A673 (cell line): ENCODE measurements around the gene PRRC2B. TPM values are rescaled to one million over a fixed set of nuclear protein-coding genes. Genes with fewer than 3 reads are reported as not detected.

Experiments used
- BruUV-seq: library from RNA; stranded (reverse); fragments of 400-500 nt; replicated peaks from 2 replicates; lab custom pipeline; 2021; lab: Mats Ljungman, UMichigan
- CTCF ChIA-PET: fragments of 300-600 bp; sonication (Branson Sonifier 250); formaldehyde crosslinking; loops from one replicate; lab custom pipeline; 2022; ENCODE audit warnings: antibody characterized with exemption; lab: Charles Lee
- POLR2A ChIA-PET: fragments of 300-600 bp; sonication (Branson Sonifier 250); formaldehyde crosslinking; loops from one replicate; lab custom pipeline; 2022; ENCODE audit warnings: antibody characterized with exemption; ENCODE audit not compliant: low non-redundant PET; lab: Charles Lee
- DNase-seq: peaks from one replicate; pipeline ENCODE4 v3.0.0-alpha.2; 2015; ENCODE audit warnings: low spot score
- H3K27ac ChIP-seq: fragments of 200-600 bp; sonication (generic); 2 replicates; pipeline ENCODE4 v1.5.1; 2016; ENCODE audit warnings: mixed run types, low read depth, mild to moderate bottlenecking, mixed read lengths, antibody characterized with exemption, low read length; ENCODE audit not compliant: poor library complexity, severe bottlenecking
- H3K27me3 ChIP-seq: fragments of 200-600 bp; sonication (generic); replicated peaks from 2 replicates; pipeline ENCODE4 v1.6.1; 2017; ENCODE audit warnings: mixed run types, low read depth, mild to moderate bottlenecking, mixed read lengths, antibody characterized with exemption, low read length; ENCODE audit not compliant: insufficient read depth, poor library complexity
- H3K36me3 ChIP-seq: fragments of 200-600 bp; sonication (generic); 2 replicates; pipeline ENCODE4 v1.6.1; 2016; ENCODE audit warnings: mixed run types, mild to moderate bottlenecking, mixed read lengths, antibody characterized with exemption, low read length; ENCODE audit not compliant: insufficient read depth, poor library complexity, severe bottlenecking
- H3K4me1 ChIP-seq: fragments of 200-600 bp; sonication (generic); 2 replicates; pipeline ENCODE4 v1.6.1; 2017; ENCODE audit warnings: mixed run types, mild to moderate bottlenecking, mixed read lengths, antibody characterized with exemption, low read length; ENCODE audit not compliant: insufficient read depth, poor library complexity, severe bottlenecking
- H3K4me3 ChIP-seq: fragments of 200-600 bp; sonication (generic); 2 replicates; pipeline ENCODE4 v1.5.1; 2016; ENCODE audit warnings: low read depth, mixed run types, mild to moderate bottlenecking, mixed read lengths, low read length; ENCODE audit not compliant: poor library complexity, severe bottlenecking
- H3K9me3 ChIP-seq: fragments of 200-600 bp; sonication (generic); 2 replicates; pipeline ENCODE4 v1.6.1; 2016; ENCODE audit warnings: mixed run types, low read depth, mild to moderate bottlenecking, mixed read lengths, antibody characterized with exemption, low read length; ENCODE audit not compliant: poor library complexity, severe bottlenecking
- CTCF ChIP-seq: fragments of 300-800, 200-600 bp; sonication (generic); conservative IDR thresholded peaks from 2 replicates; pipeline ENCODE4 v1.5.1; 2017; ENCODE audit warnings: low read depth, mild to moderate bottlenecking, antibody characterized with exemption, low read length, moderate library complexity, mixed read lengths
- EZH2 ChIP-seq: fragments of 200-600 bp; sonication (generic); IDR thresholded peaks from 2 replicates; pipeline ENCODE4 v1.6.1; 2017; ENCODE audit warnings: borderline replicate concordance, low read depth, mild to moderate bottlenecking, mixed read lengths, antibody characterized with exemption, low read length; ENCODE audit not compliant: poor library complexity, severe bottlenecking
- intact Hi-C: fragments of 100-400 bp; cut with micrococcal nuclease; formaldehyde crosslinking; loops from one replicate; pipeline ENCODE4 v1.10.0; 2022; ENCODE audit not compliant: unreplicated experiment
- total RNA-seq: library from RNA; stranded (reverse); gene quantifications from 2 replicates; pipeline ENCODE4 v1.2.3, GENCODE V29; 2021

PRRC2B gene
- total RNA-seq, 1 experiment from 2014 or later: 317 TPM

GRCh38 chr9:131530920-131531832 is 137.3 kb downstream of the PRRC2B start, which contains the start of gene UCK1:
Gene UCK1, minus strand, starts transcription at chr9:131531263. Its CDS starts 89 bp downstream, at chr9:131531174.
- H3K4me3 ChIP-seq: peak within 1 kb of the TSS; percentile 92
- no TSS peak for BruUV-seq
- no peaks in the 10 kb centered on the region for H3K27me3 ChIP-seq
- no peaks in the 10 kb centered on the region for H3K9me3 ChIP-seq
- no peak for TF ChIP-seq EZH2
- TF ChIP-seq CTCF: no peak
- DNase-seq: peak; percentile 90
- intact Hi-C loops: no loop called here
- H3K4me1 ChIP-seq: peaks cover 4% of the 10 kb centered on the region
- peak within 1 kb of the TSS; percentile 84 for H3K27ac ChIP-seq
- ChIA-PET POLR2A (no interaction called here), CTCF (no interaction called here)
- H3K36me3 ChIP-seq: peaks cover 35% of the 10 kb centered on the region

DNA sequence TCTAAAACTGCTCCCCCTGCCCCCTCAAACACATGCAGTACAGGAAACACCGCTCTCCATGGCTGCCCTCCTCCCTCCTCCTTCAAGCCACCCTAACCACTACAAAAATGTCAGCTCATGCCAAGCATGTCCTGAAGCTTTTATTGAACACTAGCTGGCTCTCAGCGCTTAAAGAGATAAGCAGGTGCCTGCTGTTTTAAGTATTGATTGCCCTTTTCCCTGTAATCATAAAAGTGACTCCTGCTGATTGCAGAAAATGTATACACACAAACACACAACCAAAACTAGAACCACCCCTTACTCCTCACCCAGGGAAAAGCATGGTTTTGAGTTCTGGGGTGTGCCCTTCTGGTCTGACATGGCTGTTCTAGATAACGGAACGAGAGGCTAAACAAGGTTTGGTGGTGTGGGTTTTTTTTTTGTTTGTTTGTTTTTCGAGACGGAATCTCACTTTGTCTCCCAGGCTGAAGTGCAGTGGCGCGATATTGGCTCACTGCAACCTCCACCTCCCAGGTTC is 140.9 kb downstream of the PRRC2B start:
- no TSS peak for BruUV-seq
- CTCF ChIA-PET: no interaction called here
- Histone ChIP-seq H3K4me3 (no peak overlapping the region), H3K27me3 (no peaks in the 10 kb centered on the region), H3K36me3 (no peaks in the 10 kb centered on the region), H3K27ac (no peak overlapping the region), H3K4me1 (peaks cover 4% of the 10 kb centered on the region), H3K9me3 (no peaks in the 10 kb centered on the region)
- TF ChIP-seq CTCF (no peak), EZH2 (no peak)
- no peak for DNase-seq
- intact Hi-C loops: no loop called here
- POLR2A ChIA-PET: no interaction called here

DNA sequence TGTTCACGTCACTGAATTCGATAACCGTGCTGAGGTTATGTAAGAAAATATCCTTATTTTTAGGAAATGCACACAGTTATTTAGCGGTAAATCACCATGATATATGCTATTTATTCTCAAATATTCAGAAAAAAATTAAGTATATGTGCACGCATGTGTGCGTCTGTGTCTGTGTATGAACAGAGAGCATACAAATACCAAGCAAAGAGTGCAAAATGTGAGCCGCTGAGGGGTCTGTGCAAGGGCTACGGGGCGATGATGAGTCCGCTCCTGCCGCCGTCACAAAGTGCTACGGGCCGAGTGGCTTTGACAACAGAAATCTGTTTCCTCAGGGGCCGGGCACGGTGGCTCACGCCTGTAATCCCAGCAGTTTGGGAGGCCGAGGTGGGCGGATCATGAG is 144.1 kb downstream of the PRRC2B start:
- BruUV-seq: no TSS peak
- Histone ChIP-seq H3K4me3 (no peak overlapping the region), H3K27ac (no peak overlapping the region), H3K4me1 (no peaks in the 10 kb centered on the region), H3K36me3 (no peaks in the 10 kb centered on the region), H3K27me3 (no peaks in the 10 kb centered on the region), H3K9me3 (peaks cover 5% of the 10 kb centered on the region)
- DNase-seq: no peak
- CTCF ChIA-PET: interaction anchor here (0.6 kb wide), 1 partner anchor 209 kb away, joined by 3 read pairs; no protein-coding TSS in a partner anchor
- intact Hi-C loops: no loop called here
- TF ChIP-seq CTCF (no peak), EZH2 (no peak)
- POLR2A ChIA-PET: no interaction called here
